Activated naive CD4-positive, alpha-beta T cell treated with anti-CD3 and anti-CD28 coated beads, Interleukin-2, amount 10 ng/mL, durations not matched to agents 7 days and 5 days (primary cell): ENCODE results near the gene NOTCH2.

Experiments
- CTCF ChIA-PET: fragments of 350-600 bp; sonication (Branson Sonifier 250); formaldehyde crosslinking; loops from one replicate; lab custom pipeline; 2021; ENCODE audit warnings: antibody characterized with exemption; lab: Charles Lee
- DNase-seq: peaks from one replicate; pipeline ENCODE4 v3.0.0-alpha.2; 2020
- H3K27ac Mint-ChIP-seq: one replicate; pipeline ENCODE4 v1.8.0; 2021; ENCODE audit warnings: mild to moderate bottlenecking, moderate library complexity, mixed read lengths
- H3K27me3 Mint-ChIP-seq: one replicate; pipeline ENCODE4 v1.8.0; 2021; ENCODE audit warnings: mild to moderate bottlenecking, mixed read lengths
- H3K36me3 Mint-ChIP-seq: one replicate; pipeline ENCODE4 v1.8.0; 2021; ENCODE audit warnings: mixed read lengths
- H3K4me1 Mint-ChIP-seq: one replicate; pipeline ENCODE4 v1.8.0; 2021; ENCODE audit warnings: mixed read lengths
- H3K4me3 Mint-ChIP-seq: one replicate; pipeline ENCODE4 v1.8.0; 2021; ENCODE audit warnings: mild to moderate bottlenecking, moderate library complexity, mixed read lengths
- H3K9me3 Mint-ChIP-seq: one replicate; pipeline ENCODE4 v1.8.0; 2021; ENCODE audit warnings: mixed read lengths

Gene NOTCH2

GRCh38 chr1:119929643-119930315 is 139.7 kb downstream of the NOTCH2 start:
- Mint-ChIP-seq H3K4me3 (no peak overlapping the region), H3K9me3 (peaks cover 8% of the 10 kb centered on the region), H3K27ac (no peak overlapping the region), H3K27me3 (no peaks in the 10 kb centered on the region), H3K36me3 (peaks cover 51% of the 10 kb centered on the region), H3K4me1 (peaks cover under 1% of the 10 kb centered on the region)
- CTCF ChIA-PET = no interaction called here
- no peak for DNase-seq

GRCh38 chr1:119926553-119926952 is 142.9 kb downstream of the NOTCH2 start:
- peaks cover 53% of the 10 kb centered on the region for H3K36me3 Mint-ChIP-seq
- no peak overlapping the region for H3K27ac Mint-ChIP-seq
- CTCF ChIA-PET = no interaction called here
- no peak for DNase-seq
- peaks cover 4% of the 10 kb centered on the region for H3K4me1 Mint-ChIP-seq
- H3K9me3 Mint-ChIP-seq = no peaks in the 10 kb centered on the region
- H3K27me3 Mint-ChIP-seq = no peaks in the 10 kb centered on the region
- H3K4me3 Mint-ChIP-seq = no peak overlapping the region

GRCh38 chr1:119924948-119925898 is 144.2 kb downstream of the NOTCH2 start:
- Mint-ChIP-seq H3K36me3 (peaks cover 60% of the 10 kb centered on the region), H3K27me3 (no peaks in the 10 kb centered on the region), H3K4me3 (no peak overlapping the region), H3K9me3 (no peaks in the 10 kb centered on the region), H3K4me1 (peaks cover 4% of the 10 kb centered on the region), H3K27ac (no peak overlapping the region)
- CTCF ChIA-PET = interaction anchor here (1.3 kb wide), 1 partner anchor 53 kb away, joined by 4 read pairs; no protein-coding TSS in a partner anchor
- no peak for DNase-seq

- H3K9me3 Mint-ChIP-seq = no peaks in the 10 kb centered on the region
- H3K36me3 Mint-ChIP-seq = peaks cover 71% of the 10 kb centered on the region
- peaks cover 4% of the 10 kb centered on the region for H3K4me1 Mint-ChIP-seq
- H3K27ac Mint-ChIP-seq = no peak overlapping the region
- H3K4me3 Mint-ChIP-seq = no peak overlapping the region
- no peaks in the 10 kb centered on the region for H3K27me3 Mint-ChIP-seq
- no peak for DNase-seq
- CTCF ChIA-PET = interaction anchor here (1.2 kb wide), 1 partner anchor 35 kb away, joined by 4 read pairs; no protein-coding TSS in a partner anchor
Observed at GRCh38 chr1:119920104-119920968, 149.1 kb downstream of the NOTCH2 start.

- DNase-seq = no peak
- Mint-ChIP-seq H3K36me3 (peaks cover 71% of the 10 kb centered on the region), H3K9me3 (no peaks in the 10 kb centered on the region), H3K27ac (no peak overlapping the region), H3K4me3 (no peak overlapping the region), H3K4me1 (no peaks in the 10 kb centered on the region), H3K27me3 (no peaks in the 10 kb centered on the region)
- CTCF ChIA-PET = no interaction called here
Observed at GRCh38 chr1:119919241-119919640, 150.2 kb downstream of the NOTCH2 start.

GRCh38 chr1:119918301-119918700 is 151.2 kb downstream of the NOTCH2 start:
- H3K9me3 Mint-ChIP-seq = no peaks in the 10 kb centered on the region
- H3K36me3 Mint-ChIP-seq = peaks cover 68% of the 10 kb centered on the region
- no peak for DNase-seq
- H3K27ac Mint-ChIP-seq = no peak overlapping the region
- H3K4me3 Mint-ChIP-seq = no peak overlapping the region
- CTCF ChIA-PET = no interaction called here
- H3K4me1 Mint-ChIP-seq = no peaks in the 10 kb centered on the region
- no peaks in the 10 kb centered on the region for H3K27me3 Mint-ChIP-seq

- no peak for DNase-seq
- peak overlapping the region; percentile 21 for H3K27ac Mint-ChIP-seq
- H3K36me3 Mint-ChIP-seq = peaks cover 66% of the 10 kb centered on the region
- CTCF ChIA-PET = interaction anchor here (1.1 kb wide), 1 partner anchor 32 kb away, joined by 4 read pairs; no protein-coding TSS in a partner anchor
- no peaks in the 10 kb centered on the region for H3K9me3 Mint-ChIP-seq
- no peaks in the 10 kb centered on the region for H3K27me3 Mint-ChIP-seq
- H3K4me1 Mint-ChIP-seq = no peaks in the 10 kb centered on the region
- no peak overlapping the region for H3K4me3 Mint-ChIP-seq
Observed at GRCh38 chr1:119917304-119918055, 152.0 kb downstream of the NOTCH2 start.

GRCh38 chr1:119915517-119915916 is 153.9 kb downstream of the NOTCH2 start:
- no peak for DNase-seq
- Mint-ChIP-seq H3K36me3 (peaks cover 53% of the 10 kb centered on the region), H3K27ac (no peak overlapping the region), H3K27me3 (no peaks in the 10 kb centered on the region), H3K4me3 (no peak overlapping the region), H3K4me1 (peaks cover 4% of the 10 kb centered on the region), H3K9me3 (no peaks in the 10 kb centered on the region)
- CTCF ChIA-PET = no interaction called here

- CTCF ChIA-PET = no interaction called here
- H3K4me3 Mint-ChIP-seq = no peak overlapping the region
- H3K27me3 Mint-ChIP-seq = no peaks in the 10 kb centered on the region
- no peaks in the 10 kb centered on the region for H3K9me3 Mint-ChIP-seq
- no peak overlapping the region for H3K27ac Mint-ChIP-seq
- peaks cover 48% of the 10 kb centered on the region for H3K36me3 Mint-ChIP-seq
- DNase-seq = no peak
- peaks cover 6% of the 10 kb centered on the region for H3K4me1 Mint-ChIP-seq
Observed at GRCh38 chr1:119914071-119914470, 155.4 kb downstream of the NOTCH2 start.

GRCh38 chr1:119912963-119913362 is 156.5 kb downstream of the NOTCH2 start:
- H3K9me3 Mint-ChIP-seq = no peaks in the 10 kb centered on the region
- H3K27me3 Mint-ChIP-seq = no peaks in the 10 kb centered on the region
- H3K27ac Mint-ChIP-seq = no peak overlapping the region
- CTCF ChIA-PET = no interaction called here
- no peak overlapping the region for H3K4me3 Mint-ChIP-seq
- DNase-seq = no peak
- peaks cover 6% of the 10 kb centered on the region for H3K4me1 Mint-ChIP-seq
- H3K36me3 Mint-ChIP-seq = peaks cover 41% of the 10 kb centered on the region

GRCh38 chr1:119911775-119912174 is 157.7 kb downstream of the NOTCH2 start:
- no peak for DNase-seq
- H3K27ac Mint-ChIP-seq = no peak overlapping the region
- no peaks in the 10 kb centered on the region for H3K9me3 Mint-ChIP-seq
- CTCF ChIA-PET = interaction anchor here (1.2 kb wide), 1 partner anchor 42 kb away, joined by 3 read pairs; no protein-coding TSS in a partner anchor
- H3K36me3 Mint-ChIP-seq = peaks cover 33% of the 10 kb centered on the region
- H3K4me1 Mint-ChIP-seq = peaks cover 6% of the 10 kb centered on the region
- no peak overlapping the region for H3K4me3 Mint-ChIP-seq
- peaks cover 8% of the 10 kb centered on the region for H3K27me3 Mint-ChIP-seq

- peaks cover 17% of the 10 kb centered on the region for H3K27me3 Mint-ChIP-seq
- peaks cover 6% of the 10 kb centered on the region for H3K4me1 Mint-ChIP-seq
- H3K27ac Mint-ChIP-seq = no peak overlapping the region
- peaks cover 21% of the 10 kb centered on the region for H3K36me3 Mint-ChIP-seq
- no peak for DNase-seq
- no peak overlapping the region for H3K4me3 Mint-ChIP-seq
- CTCF ChIA-PET = interaction anchor here (1.2 to 1.3 kb wide), 2 partner anchors 33 to 41 kb away, joined by 3 read pairs; no protein-coding TSS in a partner anchor
- H3K9me3 Mint-ChIP-seq = peaks cover 5% of the 10 kb centered on the region
Observed at GRCh38 chr1:119910618-119911017, 158.8 kb downstream of the NOTCH2 start.
